Measurements from ENCODE around the gene WDR1. TPM values are rescaled to one million over a fixed set of nuclear protein-coding genes. Genes with fewer than 3 reads are reported as not detected.

The WDR1 gene
- polyA plus RNA-seq, 3 donors: 206 to 251 (median 243) TPM

GRCh38 chr4:10036807-10037342 lies 79.7 kb downstream of the WDR1 start:
- TF ChIP-seq CTCF (IDR thresholded peaks at IDR 0.05): no peak
- no peak overlapping the region for H3K27ac Mint-ChIP-seq
- H3K4me1 Mint-ChIP-seq: peaks cover 21% of the 10 kb centered on the region
- H3K9me3 ChIP-seq (replicated peaks in 1 of 2; ENCODE audit: control insufficient read depth in 1 of 2, insufficient read depth in 1 of 2, low read length in 2 of 2): no peaks in the 10 kb centered on the region
- no peak overlapping the region for H3K4me3 ChIP-seq (replicated peaks in 1 of 3; ENCODE audit: low read depth in 2 of 3, low read length in 3 of 3)
- no peak overlapping the region for H3K4me3 Mint-ChIP-seq
- H3K4me2 ChIP-seq (replicated peaks; ENCODE audit: extremely low read depth, low read length, poor library complexity, severe bottlenecking): no peak overlapping the region
- no peaks in the 10 kb centered on the region for H3K27me3 ChIP-seq (ENCODE audit: control insufficient read depth in 2 of 2, insufficient read depth in 2 of 2, low read length in 2 of 2)
- no peak overlapping the region for H3K9ac ChIP-seq (ENCODE audit: insufficient read depth, low read length, poor library complexity, severe bottlenecking)
- H3K27me3 Mint-ChIP-seq (ENCODE audit: low read depth in 3 of 3): peaks cover 0 to 1% (median 1%) of the 10 kb centered on the region in 3 donors
- WGBS (ENCODE audit: insufficient coverage): 95% methylated on average over 8 of the region's 10 CpGs
- no peaks in the 10 kb centered on the region for H4K20me1 ChIP-seq (ENCODE audit: insufficient read depth, low read length)
- peaks cover 3 to 4% of the 10 kb centered on the region in 2 donors for H3K36me3 Mint-ChIP-seq
- intact Hi-C loops (cut with micrococcal nuclease): no loop called here
- peaks cover 0 to 2% (median under 1%) of the 10 kb centered on the region in 7 donors for H3K9me3 Mint-ChIP-seq
- no peaks in the 10 kb centered on the region for H3K36me3 ChIP-seq (replicated peaks in 1 of 2; ENCODE audit: control insufficient read depth in 1 of 2, insufficient read depth in 2 of 2, low read length in 2 of 2)
- H3K79me2 ChIP-seq (ENCODE audit: insufficient read depth, low read length): no peaks in the 10 kb centered on the region
- H3K27ac ChIP-seq (ENCODE audit: low read depth in 1 of 2, low read length in 2 of 2): no peak overlapping the region
- peaks cover 22% of the 10 kb centered on the region in 2 donors for H3K4me1 ChIP-seq (ENCODE audit: control insufficient read depth in 1 of 2, insufficient read depth in 2 of 2, low read length in 2 of 2)
- no peak overlapping the region for H2AFZ ChIP-seq (ENCODE audit: insufficient read depth, low read depth, low read length, poor library complexity, severe bottlenecking)
- no peak for DNase-seq

- TF ChIP-seq CTCF (IDR thresholded peaks at IDR 0.05): no peak
- Mint-ChIP-seq H3K4me1 (peaks cover 36% of the 10 kb centered on the region), H3K9me3 (no peaks in the 10 kb centered on the region), H3K27ac (no peak overlapping the region), H3K27me3 (ENCODE audit: low read depth in 3 of 3) (peaks cover 0 to 1% (median 0%) of the 10 kb centered on the region in 3 donors), H3K4me3 (no peak overlapping the region), H3K36me3 (peaks cover 0 to 4% of the 10 kb centered on the region in 2 donors)
- Histone ChIP-seq H3K9ac (ENCODE audit: insufficient read depth, low read length, poor library complexity, severe bottlenecking) (no peak overlapping the region), H4K20me1 (ENCODE audit: insufficient read depth, low read length) (no peaks in the 10 kb centered on the region), H3K4me2 (replicated peaks; ENCODE audit: extremely low read depth, low read length, poor library complexity, severe bottlenecking) (no peak overlapping the region), H3K27me3 (ENCODE audit: control insufficient read depth in 2 of 2, insufficient read depth in 2 of 2, low read length in 2 of 2) (no peaks in the 10 kb centered on the region), H3K36me3 (replicated peaks in 1 of 2; ENCODE audit: control insufficient read depth in 1 of 2, insufficient read depth in 2 of 2, low read length in 2 of 2) (no peaks in the 10 kb centered on the region), H3K79me2 (ENCODE audit: insufficient read depth, low read length) (no peaks in the 10 kb centered on the region), H2AFZ (ENCODE audit: insufficient read depth, low read depth, low read length, poor library complexity, severe bottlenecking) (no peak overlapping the region), H3K4me1 (ENCODE audit: control insufficient read depth in 1 of 2, insufficient read depth in 2 of 2, low read length in 2 of 2) (peaks cover 32 to 35% of the 10 kb centered on the region in 2 donors), H3K9me3 (replicated peaks in 1 of 2; ENCODE audit: control insufficient read depth in 1 of 2, insufficient read depth in 1 of 2, low read length in 2 of 2) (no peaks in the 10 kb centered on the region), H3K4me3 (replicated peaks in 1 of 3; ENCODE audit: low read depth in 2 of 3, low read length in 3 of 3) (no peak overlapping the region), H3K27ac (ENCODE audit: low read depth in 1 of 2, low read length in 2 of 2) (no peak overlapping the region)
- intact Hi-C loops (cut with micrococcal nuclease): no loop called here
- 84% methylated on average over 5 of the region's 6 CpGs for WGBS (ENCODE audit: insufficient coverage)
- no peak for DNase-seq
Observed at GRCh38 chr4:10035130-10035529, 81.5 kb downstream of the WDR1 start.

All from CD14-positive monocyte (primary cell).